Neural cell (in vitro differentiated cells): ENCODE measurements around the gene L3MBTL4. TPM values are rescaled to one million over a fixed set of nuclear protein-coding genes. Genes with fewer than 3 reads are reported as not detected.
"Not testable (repeated sequence)": the region's sequence is repeated elsewhere in the genome, so short reads cannot be mapped to it uniquely, and the experiment has no call there.

ENCODE experiments used
- H2AFZ ChIP-seq: fragments of 200-600, 300-800 bp; sonication (generic), shearing (Covaris generic); 2 replicates; pipeline ENCODE4 v1.6.0; 2014; ENCODE audit warnings: low read depth, mild to moderate bottlenecking, antibody characterized with exemption, low read length, moderate library complexity
- H3F3A ChIP-seq: fragments of 200-600 bp; shearing (Covaris generic); 2 replicates; pipeline ENCODE4 v1.6.1; 2016; ENCODE audit warnings: mild to moderate bottlenecking, moderate library complexity, mixed read lengths, antibody characterized with exemption, low read length; ENCODE audit not compliant: insufficient read depth, poor library complexity, severe bottlenecking
- H3K27ac ChIP-seq: fragments of 200-600, 300-800 bp; sonication (generic), shearing (Covaris generic); 2 replicates; pipeline ENCODE4 v1.5.1; 2014; ENCODE audit warnings: mild to moderate bottlenecking, low read length, moderate library complexity
- H3K27me3 ChIP-seq: fragments of 300-800, 200-600 bp; sonication (generic), shearing (Covaris generic); 2 replicates; pipeline ENCODE4 v1.6.0; 2014; ENCODE audit warnings: mild to moderate bottlenecking, low read depth, low read length, moderate library complexity; ENCODE audit not compliant: insufficient read depth
- H3K36me3 ChIP-seq: fragments of 300-800, 200-600 bp; sonication (generic), shearing (Covaris generic); 2 replicates; pipeline ENCODE4 v1.5.1; 2014; ENCODE audit warnings: mild to moderate bottlenecking, antibody characterized with exemption, low read length, moderate library complexity; ENCODE audit not compliant: insufficient read depth
- H3K4me2 ChIP-seq: fragments of 300-800, 200-600 bp; sonication (generic), shearing (Covaris generic); 2 replicates; pipeline ENCODE4 v1.6.0; 2014; ENCODE audit warnings: mild to moderate bottlenecking, low read length
- H3K4me3 ChIP-seq: fragments of 300-800, 200-600 bp; sonication (generic), shearing (Covaris generic); 2 replicates; pipeline ENCODE4 v1.5.1; 2014; ENCODE audit warnings: mild to moderate bottlenecking, low read length, moderate library complexity
- H3K79me2 ChIP-seq: fragments of 200-600 bp; shearing (Covaris generic); replicated peaks from 2 replicates; pipeline ENCODE4 v1.6.0; 2014; ENCODE audit warnings: mild to moderate bottlenecking, low read length, moderate library complexity; ENCODE audit not compliant: insufficient read depth
- H3K9ac ChIP-seq: fragments of 300-800, 200-600 bp; sonication (generic), shearing (Covaris generic); 2 replicates; pipeline ENCODE4 v1.6.1; 2016; ENCODE audit warnings: mild to moderate bottlenecking, low read length, mixed read lengths
- H3K9me2 ChIP-seq: fragments of 200-600 bp; shearing (Covaris generic); 2 replicates; pipeline ENCODE4 v1.6.1; 2016; ENCODE audit warnings: mild to moderate bottlenecking, low read length, mixed read lengths; ENCODE audit not compliant: insufficient read depth
- H3K9me3 ChIP-seq: fragments of 200-600, 300-800 bp; sonication (generic), shearing (Covaris generic); 2 replicates; pipeline ENCODE4 v1.6.1; 2016; ENCODE audit warnings: mild to moderate bottlenecking, mixed run types, low read length, moderate library complexity, mixed read lengths
- H4K20me1 ChIP-seq: fragments of 200-600 bp; shearing (Covaris generic); 2 replicates; pipeline ENCODE4 v1.6.1; 2016; ENCODE audit warnings: mild to moderate bottlenecking, mixed run types; ENCODE audit not compliant: insufficient read depth
- CTCF ChIP-seq: fragments of 450-650 bp; IDR thresholded peaks from 2 replicates; pipeline ENCODE4 v1.5.1; 2014; ENCODE audit warnings: antibody characterized with exemption, mild to moderate bottlenecking, moderate library complexity; ENCODE audit not compliant: poor library complexity, severe bottlenecking
- EP300 ChIP-seq: fragments of 450-650 bp; conservative IDR thresholded peaks from 2 replicates; pipeline ENCODE4 v1.6.1; 2014; ENCODE audit warnings: antibody characterized with exemption, mild to moderate bottlenecking, moderate library complexity; ENCODE audit not compliant: poor library complexity, severe bottlenecking
- EZH2 ChIP-seq: fragments of 200-600, 300-800 bp; shearing (Covaris generic), sonication (generic); IDR thresholded peaks from 2 replicates; pipeline ENCODE4 v1.6.1; 2014; ENCODE audit warnings: antibody characterized with exemption, low read length, borderline replicate concordance, mild to moderate bottlenecking; ENCODE audit not compliant: insufficient read depth, poor library complexity, severe bottlenecking
- MXI1 ChIP-seq: fragments of 450-650 bp; conservative IDR thresholded peaks from 2 replicates; pipeline ENCODE4 v1.6.1; 2014; ENCODE audit warnings: antibody characterized with exemption, mild to moderate bottlenecking; ENCODE audit not compliant: poor library complexity, severe bottlenecking
- POLR2AphosphoS5 ChIP-seq: IDR thresholded peaks from 2 replicates; pipeline ENCODE4 v1.6.1; 2012
- RAD21 ChIP-seq: fragments of 450-650 bp; conservative IDR thresholded peaks from 2 replicates; pipeline ENCODE4 v1.6.1; 2014; ENCODE audit warnings: antibody characterized with exemption, mild to moderate bottlenecking, moderate library complexity
- REST ChIP-seq: IDR thresholded peaks from 2 replicates; pipeline ENCODE4 v1.6.1; 2012; ENCODE audit warnings: borderline replicate concordance
- SMC3 ChIP-seq: fragments of 450-650 bp; conservative IDR thresholded peaks from 2 replicates; pipeline ENCODE4 v1.6.1; 2014; ENCODE audit warnings: antibody characterized with exemption, mild to moderate bottlenecking, moderate library complexity; ENCODE audit not compliant: poor library complexity
- TAF1 ChIP-seq: IDR thresholded peaks from 2 replicates; pipeline ENCODE4 v1.6.1; 2012; ENCODE audit warnings: low read depth
- polyA plus RNA-seq: library from polyadenylated mRNA; depleted of rRNA; stranded (reverse); fragments of >200 nt; gene quantifications from 2 replicates; pipeline ENCODE4 v1.2.3, GENCODE V29; 2014

Gene L3MBTL4
- polyA plus RNA-seq, 1 donor from 2014 or later, result 0.90 TPM

GRCh38 chr18:6266212-6266611 is 148.5 kb downstream of the L3MBTL4 start:
- H3K27ac ChIP-seq, result no peak overlapping the region

GRCh38 chr18:6261938-6262337 is 152.8 kb downstream of the L3MBTL4 start:
- H3F3A ChIP-seq, result no peaks in the 10 kb centered on the region
- H3K4me2 ChIP-seq, result no peak overlapping the region
- H3K9me3 ChIP-seq, result no peaks in the 10 kb centered on the region
- no peaks in the 10 kb centered on the region for H4K20me1 ChIP-seq
- no peak for TF ChIP-seq CTCF
- H3K79me2 ChIP-seq, result no peaks in the 10 kb centered on the region
- no peak overlapping the region for H3K27ac ChIP-seq
- no peak overlapping the region for H2AFZ ChIP-seq
- no peaks in the 10 kb centered on the region for H3K9me2 ChIP-seq
- H3K9ac ChIP-seq, result no peak overlapping the region
- H3K36me3 ChIP-seq, result no peaks in the 10 kb centered on the region
- no peak overlapping the region for H3K4me3 ChIP-seq
- no peaks in the 10 kb centered on the region for H3K27me3 ChIP-seq

More at GRCh38 chr18:6266212-6266611, 148.5 kb downstream of the L3MBTL4 start:
- TF ChIP-seq EZH2 (no peak), EP300 (no peak), MXI1 (no peak), CTCF (no peak), TAF1 (no peak), REST (no peak), SMC3 (no peak), RAD21 (no peak), POLR2AphosphoS5 (no peak)
- Histone ChIP-seq H3K79me2 (no peaks in the 10 kb centered on the region), H3K27me3 (no peaks in the 10 kb centered on the region), H3K9ac (no peak overlapping the region), H3K4me3 (no peak overlapping the region), H3K36me3 (no peaks in the 10 kb centered on the region), H3K9me3 (no peaks in the 10 kb centered on the region), H2AFZ (no peak overlapping the region), H3F3A (no peaks in the 10 kb centered on the region), H3K9me2 (no peaks in the 10 kb centered on the region), H3K4me2 (no peak overlapping the region), H4K20me1 (no peaks in the 10 kb centered on the region)

GRCh38 chr18:6259324-6259723 is 155.4 kb downstream of the L3MBTL4 start:
- not testable (repeated sequence) for H3K9me2 ChIP-seq, H3K4me2 ChIP-seq, H4K20me1 ChIP-seq, H3K9me3 ChIP-seq, H3K9ac ChIP-seq, H3F3A ChIP-seq, H3K36me3 ChIP-seq, H3K4me3 ChIP-seq, H3K27ac ChIP-seq, H3K27me3 ChIP-seq, H3K79me2 ChIP-seq, H2AFZ ChIP-seq
